Measurements from ENCODE around the gene TARBP1.

DNA sequence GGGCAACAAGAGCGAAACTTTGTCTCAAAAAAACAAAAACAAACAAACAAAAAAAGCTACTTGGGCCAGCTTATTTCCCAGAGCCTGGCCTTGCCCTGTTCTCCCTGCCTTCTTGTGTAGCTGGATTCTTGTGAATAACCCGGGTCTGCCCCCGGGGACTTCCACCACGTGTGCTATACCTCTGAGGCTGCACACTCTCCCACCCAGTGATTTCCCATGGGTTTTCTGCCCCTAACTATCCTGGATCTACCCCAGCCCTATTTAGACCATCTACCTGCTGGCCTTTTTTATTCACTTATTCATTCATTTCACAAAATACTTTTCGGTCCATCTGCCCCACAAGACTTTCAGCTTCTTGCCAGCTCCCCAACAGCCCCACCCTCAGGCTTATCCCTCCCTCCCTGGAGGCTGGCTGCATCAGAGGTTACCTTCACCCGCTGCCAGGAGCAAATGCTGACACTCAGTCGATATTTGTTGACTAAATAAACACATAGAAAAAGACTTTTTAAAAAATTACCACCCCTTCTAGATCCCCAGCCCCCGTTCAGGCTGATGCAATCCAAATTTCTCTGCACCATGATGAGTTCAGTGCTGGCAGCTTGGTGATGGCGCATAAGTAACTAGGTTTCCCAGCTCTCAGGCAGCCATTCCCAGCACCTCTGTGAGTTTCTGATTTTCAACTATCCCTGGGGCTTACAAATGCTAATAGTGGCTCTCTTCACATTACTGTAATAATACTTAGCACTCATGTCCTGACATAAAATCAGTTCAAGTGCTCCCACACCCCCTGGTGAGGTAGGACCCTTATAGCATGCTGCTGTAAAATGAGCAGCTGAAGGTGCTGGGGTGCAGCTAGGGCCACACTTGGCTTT is 30.7 kb upstream of the TARBP1 start:
- no peak for TF ChIP-seq EZH2 (IDR thresholded peaks at IDR 0.05; ENCODE audit: borderline replicate concordance, insufficient read depth, low read depth, low read length, poor library complexity, severe bottlenecking)
- TF ChIP-seq, protein P1, sequence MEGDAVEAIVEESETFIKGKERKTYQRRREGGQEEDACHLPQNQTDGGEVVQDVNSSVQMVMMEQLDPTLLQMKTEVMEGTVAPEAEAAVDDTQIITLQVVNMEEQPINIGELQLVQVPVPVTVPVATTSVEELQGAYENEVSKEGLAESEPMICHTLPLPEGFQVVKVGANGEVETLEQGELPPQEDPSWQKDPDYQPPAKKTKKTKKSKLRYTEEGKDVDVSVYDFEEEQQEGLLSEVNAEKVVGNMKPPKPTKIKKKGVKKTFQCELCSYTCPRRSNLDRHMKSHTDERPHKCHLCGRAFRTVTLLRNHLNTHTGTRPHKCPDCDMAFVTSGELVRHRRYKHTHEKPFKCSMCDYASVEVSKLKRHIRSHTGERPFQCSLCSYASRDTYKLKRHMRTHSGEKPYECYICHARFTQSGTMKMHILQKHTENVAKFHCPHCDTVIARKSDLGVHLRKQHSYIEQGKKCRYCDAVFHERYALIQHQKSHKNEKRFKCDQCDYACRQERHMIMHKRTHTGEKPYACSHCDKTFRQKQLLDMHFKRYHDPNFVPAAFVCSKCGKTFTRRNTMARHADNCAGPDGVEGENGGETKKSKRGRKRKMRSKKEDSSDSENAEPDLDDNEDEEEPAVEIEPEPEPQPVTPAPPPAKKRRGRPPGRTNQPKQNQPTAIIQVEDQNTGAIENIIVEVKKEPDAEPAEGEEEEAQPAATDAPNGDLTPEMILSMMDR (IDR thresholded peaks at IDR 0.05) = no peak
